SHP77 treated with DMSO at 0.1 percent for 48 hours (cell line): ENCODE measurements around the gene TRIM8.
A peak's percentile ranks its signal among the peaks of the same experiment; 100 is the strongest.
"Not testable (repeated sequence)": the region's sequence is repeated elsewhere in the genome, so short reads cannot be mapped to it uniquely, and the experiment has no call there.

Experiments used
- DNase-seq: peaks from one replicate; lab custom pipeline; 2025; lab: John Stamatoyannopoulos, UW

Gene TRIM8

GRCh38 chr10:102650655-102651454, 6.6 kb downstream of the TRIM8 start:
- no peak for DNase-seq

GRCh38 chr10:102651455-102652169, 7.3 kb downstream of the TRIM8 start:
- no peak for DNase-seq

- DNase-seq = no peak
These were observed 8.1 kb downstream of the TRIM8 start for GRCh38 chr10:102652170-102652916.

- DNase-seq = no peak
These were observed 8.8 kb downstream of the TRIM8 start for GRCh38 chr10:102653060-102653459.

GRCh38 chr10:102654566-102654965, 10.3 kb downstream of the TRIM8 start:
- DNase-seq = no peak

- DNase-seq = no peak
These were observed 10.7 kb downstream of the TRIM8 start for GRCh38 chr10:102654969-102655368.

GRCh38 chr10:102656026-102656425, 11.7 kb downstream of the TRIM8 start:
- DNase-seq = no peak

DNA sequence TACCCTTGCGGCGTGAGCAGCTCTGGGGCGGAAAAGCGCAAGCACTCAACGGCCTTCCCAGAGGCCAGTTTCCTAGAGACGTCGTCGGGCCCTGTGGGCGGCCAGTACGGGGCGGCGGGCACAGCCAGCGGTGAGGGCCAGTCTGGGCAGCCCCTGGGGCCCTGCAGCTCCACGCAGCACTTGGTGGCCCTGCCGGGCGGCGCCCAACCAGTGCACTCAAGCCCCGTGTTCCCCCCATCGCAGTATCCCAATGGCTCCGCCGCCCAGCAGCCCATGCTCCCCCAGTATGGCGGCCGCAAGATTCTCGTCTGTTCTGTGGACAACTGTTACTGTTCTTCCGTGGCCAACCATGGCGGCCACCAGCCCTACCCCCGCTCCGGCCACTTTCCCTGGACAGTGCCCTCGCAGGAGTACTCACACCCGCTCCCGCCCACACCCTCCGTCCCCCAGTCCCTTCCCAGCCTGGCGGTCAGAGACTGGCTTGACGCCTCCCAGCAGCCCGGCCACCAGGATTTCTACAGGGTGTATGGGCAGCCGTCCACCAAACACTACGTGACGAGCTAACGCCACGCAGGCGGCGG, 12.6 kb downstream of the TRIM8 start:
- no peak for DNase-seq

DNA sequence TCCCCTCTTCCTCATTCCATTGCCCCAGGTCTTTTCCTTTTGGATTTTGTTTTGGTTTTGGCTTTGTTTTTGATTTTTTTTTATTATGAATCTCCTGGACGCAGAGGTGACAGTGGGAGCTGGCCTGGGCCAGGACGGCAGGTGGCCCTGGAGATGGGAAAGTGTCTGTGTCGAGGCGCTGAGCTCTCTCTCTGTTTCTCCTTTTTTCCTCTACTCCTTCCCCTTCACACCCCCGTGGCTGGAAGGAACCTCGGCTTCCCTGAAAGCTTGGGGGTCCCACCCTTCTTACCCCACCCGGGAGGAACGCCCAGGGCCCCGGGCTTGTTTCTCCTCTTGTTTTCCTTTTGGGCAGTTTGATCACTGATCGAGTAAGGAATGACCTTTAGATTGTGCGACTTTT, 13.2 kb downstream of the TRIM8 start:
- DNase-seq = no peak

GRCh38 chr10:102657984-102658724, 13.9 kb downstream of the TRIM8 start:
- DNase-seq = no peak

- no peak for DNase-seq
These were observed 14.5 kb downstream of the TRIM8 start for GRCh38 chr10:102658802-102659201.

GRCh38 chr10:102660888-102661657, 16.8 kb downstream of the TRIM8 start:
- DNase-seq = peak; percentile 56

DNA sequence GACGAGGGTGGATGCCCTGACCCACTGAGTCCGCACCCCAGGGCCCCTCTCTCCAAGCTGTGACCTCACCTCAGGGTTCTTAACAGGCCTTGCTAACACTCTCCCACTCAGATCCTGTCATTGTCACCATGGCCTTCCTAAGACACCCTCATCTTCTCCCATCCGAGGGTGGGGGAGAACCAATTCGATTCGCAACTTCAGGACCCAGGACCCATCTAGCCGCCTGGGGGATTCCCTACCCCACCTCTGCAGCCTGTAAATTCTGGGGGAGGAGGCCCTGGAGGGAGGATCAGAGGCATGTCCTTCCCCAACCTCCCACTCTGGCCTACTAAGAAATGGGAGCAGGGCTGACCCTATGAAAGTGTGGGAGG, 17.4 kb downstream of the TRIM8 start:
- DNase-seq = no peak

- no peak for DNase-seq
These were observed 21.7 kb downstream of the TRIM8 start for GRCh38 chr10:102665904-102666509.

- not testable (repeated sequence) for DNase-seq
These were observed 23.1 kb downstream of the TRIM8 start for GRCh38 chr10:102667411-102667810.

- no peak for DNase-seq
These were observed 24.2 kb downstream of the TRIM8 start for GRCh38 chr10:102668326-102669107.

- no peak for DNase-seq
These were observed 25.2 kb downstream of the TRIM8 start for GRCh38 chr10:102669206-102670064.

- no peak for DNase-seq
These were observed 25.9 kb downstream of the TRIM8 start for GRCh38 chr10:102670065-102670670.
